HEK293 (cell line): Measurements from ENCODE around the gene NEAT1.

Experiments used
- AEBP2 ChIP-seq: fragments of 450-650 bp; formaldehyde crosslinking; IDR thresholded peaks from 2 replicates; pipeline ENCODE4 v1.5.1; 2016; ENCODE audit warnings: missing biosample characterization, missing genetic modification characterization, borderline replicate concordance
- CTCF ChIP-seq: fragments of 450-650 bp; formaldehyde crosslinking; IDR thresholded peaks from 2 replicates; pipeline ENCODE4 v1.5.1; 2016; ENCODE audit warnings: missing biosample characterization, missing genetic modification characterization
- EGR2 ChIP-seq: fragments of 450-650 bp; formaldehyde crosslinking; IDR thresholded peaks from 2 replicates; pipeline ENCODE4 v1.5.1; 2016; ENCODE audit warnings: low read depth, missing biosample characterization, missing genetic modification characterization
- HOXA7 ChIP-seq: sonication (generic); formaldehyde crosslinking; IDR thresholded peaks from 2 replicates; pipeline ENCODE4 v1.8.1; 2022; ENCODE audit warnings: missing genetic modification reagents, borderline replicate concordance
- KLF10 ChIP-seq: fragments of 450-650 bp; IDR thresholded peaks from 2 replicates; pipeline ENCODE4 v1.5.1; 2018; ENCODE audit warnings: missing biosample characterization, mild to moderate bottlenecking, missing genetic modification characterization
- MYNN ChIP-seq: fragments of 450-650 bp; formaldehyde crosslinking; IDR thresholded peaks from 2 replicates; pipeline ENCODE4 v1.5.1; 2016; ENCODE audit warnings: missing biosample characterization, missing genetic modification characterization, borderline replicate concordance
- PRDM4 ChIP-seq: fragments of 450-650 bp; formaldehyde crosslinking; IDR thresholded peaks from 2 replicates; pipeline ENCODE4 v1.5.1; 2017; ENCODE audit warnings: missing biosample characterization, missing genetic modification characterization
- REPIN1 ChIP-seq: fragments of 450-650 bp; formaldehyde crosslinking; IDR thresholded peaks from 2 replicates; pipeline ENCODE4 v1.5.1; 2017; ENCODE audit warnings: missing biosample characterization, missing genetic modification characterization, low read depth
- REST ChIP-seq: fragments of 450-650 bp; formaldehyde crosslinking; IDR thresholded peaks from 2 replicates; pipeline ENCODE4 v1.5.1; 2016; ENCODE audit warnings: missing biosample characterization, missing genetic modification characterization
- ZFP41 ChIP-seq: fragments of 450-650 bp; formaldehyde crosslinking; IDR thresholded peaks from 2 replicates; pipeline ENCODE4 v1.5.1; 2016; ENCODE audit warnings: missing biosample characterization, missing genetic modification characterization, borderline replicate concordance
- ZFP69B ChIP-seq: fragments of 450-650 bp; formaldehyde crosslinking; IDR thresholded peaks from 2 replicates; pipeline ENCODE4 v1.5.1; 2016; ENCODE audit warnings: missing biosample characterization, missing genetic modification characterization
- ZNF112 ChIP-seq: fragments of 450-650 bp; formaldehyde crosslinking; IDR thresholded peaks from 2 replicates; pipeline ENCODE4 v1.5.0; 2017; ENCODE audit warnings: missing biosample characterization, missing genetic modification characterization
- ZNF16 ChIP-seq: fragments of 450-650 bp; formaldehyde crosslinking; IDR thresholded peaks from 2 replicates; pipeline ENCODE4 v1.5.1; 2016; ENCODE audit warnings: low read depth, missing biosample characterization, missing genetic modification characterization
- ZNF169 ChIP-seq: fragments of 450-650 bp; formaldehyde crosslinking; IDR thresholded peaks from 2 replicates; pipeline ENCODE4 v1.5.1; 2016; ENCODE audit warnings: missing biosample characterization, missing genetic modification characterization
- ZNF2 ChIP-seq: fragments of 450-650 bp; formaldehyde crosslinking; IDR thresholded peaks from 2 replicates; pipeline ENCODE4 v1.5.1; 2016; ENCODE audit warnings: missing biosample characterization, missing genetic modification characterization
- ZNF214 ChIP-seq: fragments of 450-650 bp; formaldehyde crosslinking; IDR thresholded peaks from 2 replicates; pipeline ENCODE4 v1.5.1; 2017; ENCODE audit warnings: missing biosample characterization, mild to moderate bottlenecking, missing genetic modification characterization, borderline replicate concordance
- ZNF239 ChIP-seq: fragments of 450-650 bp; formaldehyde crosslinking; IDR thresholded peaks from 2 replicates; pipeline ENCODE4 v1.5.1; 2016; ENCODE audit warnings: missing biosample characterization, missing genetic modification characterization
- ZNF335 ChIP-seq: fragments of 450-650 bp; formaldehyde crosslinking; conservative IDR thresholded peaks from 2 replicates; pipeline ENCODE4 v1.5.1; 2016; ENCODE audit warnings: missing biosample characterization, missing genetic modification characterization
- ZNF341 ChIP-seq: fragments of 450-650 bp; formaldehyde crosslinking; IDR thresholded peaks from 2 replicates; pipeline ENCODE4; 2016; ENCODE audit warnings: low read depth, missing biosample characterization, missing genetic modification characterization
- ZNF391 ChIP-seq: fragments of 450-650 bp; formaldehyde crosslinking; IDR thresholded peaks from 2 replicates; pipeline ENCODE4 v1.5.1; 2016; ENCODE audit warnings: low read depth, missing biosample characterization, missing genetic modification characterization, borderline replicate concordance
- ZNF394 ChIP-seq: fragments of 450-650 bp; formaldehyde crosslinking; IDR thresholded peaks from 2 replicates; pipeline ENCODE4 v1.5.1; 2016; ENCODE audit warnings: missing biosample characterization, missing genetic modification characterization, mild to moderate bottlenecking, moderate library complexity, borderline replicate concordance
- ZNF426 ChIP-seq: fragments of 450-650 bp; formaldehyde crosslinking; IDR thresholded peaks from 2 replicates; pipeline ENCODE4 v1.5.1; 2017; ENCODE audit warnings: missing biosample characterization, missing genetic modification characterization, mild to moderate bottlenecking, inconsistent platforms, moderate library complexity
- ZNF560 ChIP-seq: fragments of 450-650 bp; formaldehyde crosslinking; IDR thresholded peaks from 2 replicates; pipeline ENCODE4 v1.5.1; 2017; ENCODE audit warnings: missing biosample characterization, missing genetic modification characterization, borderline replicate concordance
- ZNF585B ChIP-seq: fragments of 450-650 bp; formaldehyde crosslinking; IDR thresholded peaks from 2 replicates; pipeline ENCODE4 v1.5.1; 2016; ENCODE audit warnings: missing biosample characterization, missing genetic modification characterization
- ZNF658 ChIP-seq: fragments of 450-650 bp; formaldehyde crosslinking; IDR thresholded peaks from 2 replicates; pipeline ENCODE4; 2016; ENCODE audit warnings: missing biosample characterization, missing genetic modification characterization
- ZNF747 ChIP-seq: fragments of 450-650 bp; formaldehyde crosslinking; IDR thresholded peaks from 2 replicates; pipeline ENCODE4 v1.5.1; 2016; ENCODE audit warnings: missing biosample characterization, missing genetic modification characterization
- ZNF791 ChIP-seq: fragments of 450-650 bp; formaldehyde crosslinking; IDR thresholded peaks from 2 replicates; pipeline ENCODE4 v1.5.1; 2016; ENCODE audit warnings: missing biosample characterization, missing genetic modification characterization
- ZSCAN5A ChIP-seq: fragments of 450-650 bp; formaldehyde crosslinking; IDR thresholded peaks from 2 replicates; pipeline ENCODE4 v1.5.1; 2016; ENCODE audit warnings: missing biosample characterization, missing genetic modification characterization

The NEAT1 gene

GRCh38 chr11:65382033-65382803, 40.4 kb upstream of the NEAT1 start, which contains the start of gene SLC25A45 (continued):
- TF ChIP-seq PRDM4 (tag by site-specific recombination) (no peak), ZNF239 (tag by site-specific recombination) (no peak), AEBP2 (tag by site-specific recombination) (no peak), MYNN (tag by site-specific recombination) (no peak), EGR2 (tag by site-specific recombination) (peak; percentile 65), ZSCAN5A (tag by site-specific recombination) (0 out of 2 replicates have a peak, but pooled peaks have one; percentile 45), HOXA7 (no peak), ZNF585B (tag by site-specific recombination) (no peak), ZNF2 (tag by site-specific recombination) (peak; percentile 62), ZNF341 (tag by site-specific recombination) (peak; percentile 98), ZNF16 (no peak), ZFP69B (peak; percentile 92), KLF10 (tag by site-specific recombination) (peak; percentile 92), ZNF560 (tag by site-specific recombination) (no peak), ZNF426 (tag by site-specific recombination) (no peak), ZNF214 (tag by site-specific recombination) (no peak), ZNF791 (no peak), ZNF747 (tag by site-specific recombination) (no peak), ZNF394 (tag by site-specific recombination) (peak; percentile 39; the same call in 1 of the 2 replicates), ZFP41 (tag by site-specific recombination) (no peak), ZNF112 (no peak), REST (no peak), CTCF (peak; percentile 98), ZNF658 (tag by site-specific recombination) (no peak), ZNF391 (tag by site-specific recombination) (peak; percentile 38), ZNF169 (no peak), ZNF335 (tag by site-specific recombination) (peak; percentile 79), REPIN1 (tag by site-specific recombination) (no peak)
